ENCODE measurements around the gene RIN1. TPM values are rescaled to one million over a fixed set of nuclear protein-coding genes. Genes with fewer than 3 reads are reported as not detected.

Gene RIN1
- total and polyA plus RNA-seq, 2 donors (not counting 3 experiments of a cell fraction or from before 2014, with no cell fraction given): 4.4 to 10.2 TPM

GRCh38 chr11:66297610-66298009 is 38.6 kb downstream of the RIN1 start:
- no peaks in the 10 kb centered on the region for H4K20me1 ChIP-seq (replicated peaks; ENCODE audit: control insufficient read depth, extremely low read depth, insufficient read depth, low read length)
- POLR2A ChIA-PET: no interaction called here
- no peaks in the 10 kb centered on the region for H3K9me3 ChIP-seq (replicated peaks; ENCODE audit: control insufficient read depth, insufficient read depth, low read length)
- DNase-seq (ENCODE audit: low read depth, low spot score) (no peak), FAIRE-seq (no peak)
- CTCF ChIA-PET: interaction anchor here (0.5 to 2.2 kb wide), 4 partner anchors 12 to 88 kb away, joined by 3 to 13 read pairs (median 4); no protein-coding TSS in a partner anchor
- H3K4me1 ChIP-seq (ENCODE audit: control insufficient read depth, extremely low read depth, insufficient read depth, low read length): no peaks in the 10 kb centered on the region
- no peak overlapping the region for H3K4me2 ChIP-seq (ENCODE audit: insufficient read depth, low read length)
- H3K9me1 ChIP-seq (replicated peaks; ENCODE audit: control insufficient read depth, extremely low read depth, insufficient read depth, low read length): no peaks in the 10 kb centered on the region
- BruUV-seq (replicated peaks): no TSS peak
- H2AFZ ChIP-seq (ENCODE audit: low read depth, low read length): no peak overlapping the region
- no peak overlapping the region for H3K4me3 ChIP-seq (replicated peaks in 1 of 3; ENCODE audit: insufficient read depth in 1 of 3, low read depth in 1 of 3, low read length in 3 of 3)
- H3K27me3 ChIP-seq (ENCODE audit: control insufficient read depth in 2 of 2, insufficient read depth in 2 of 2, low read length in 2 of 2): peaks cover 5 to 11% of the 10 kb centered on the region in 2 experiments
- dilution Hi-C loops (cut with MboI; ENCODE audit: extremely low pct_ligation_motif_present, low sequenced_read_pairs) (no loop called here), intact Hi-C loops (cut with micrococcal nuclease) (no loop called here)
- no peak for TF ChIP-seq MAX (IDR thresholded peaks at IDR 0.05; ENCODE audit: insufficient read depth, insufficient read length)
- no peak for TF ChIP-seq CTCF (IDR thresholded peaks at IDR 0.05; ENCODE audit: extremely low read depth in 1 of 2, insufficient read depth in 1 of 2, low read depth in 1 of 2, low read length in 2 of 2)
- TF ChIP-seq EZH2 (IDR thresholded peaks at IDR 0.05; ENCODE audit: borderline replicate concordance, low read depth, low read length, severe bottlenecking): no peak
- no peak for TF ChIP-seq POLR2A (IDR thresholded peaks at IDR 0.05; ENCODE audit: low read depth, low read length)
- TF ChIP-seq JUN (IDR thresholded peaks at IDR 0.05; ENCODE audit: borderline replicate concordance, insufficient read depth, insufficient read length, low read depth): no peak
- no peak for TF ChIP-seq MYC (IDR thresholded peaks at IDR 0.05; ENCODE audit: low read depth, low read length)
- TF ChIP-seq POLR2AphosphoS5 (IDR thresholded peaks at IDR 0.05; ENCODE audit: insufficient read depth, low read depth, low read length): no peak
- TF ChIP-seq GATA2 (IDR thresholded peaks at IDR 0.05; ENCODE audit: insufficient read depth, insufficient read length, low read depth, low read length): no peak
- no peak for TF ChIP-seq FOS (IDR thresholded peaks at IDR 0.05; ENCODE audit: borderline replicate concordance, insufficient read depth, low read length)
- no peaks in the 10 kb centered on the region for H3K79me2 ChIP-seq (ENCODE audit: control insufficient read depth, insufficient read depth, low read length)
- no peaks in the 10 kb centered on the region for H3K36me3 ChIP-seq (ENCODE audit: control insufficient read depth in 2 of 2, extremely low read depth in 1 of 2, insufficient read depth in 2 of 2, low read length in 2 of 2)
- H3K27ac ChIP-seq (ENCODE audit: insufficient read depth, low read depth, low read length): no peak overlapping the region
- H3K9ac ChIP-seq (replicated peaks; ENCODE audit: extremely low read depth, insufficient read depth, low read length): no peak overlapping the region

Measured in endothelial cell of umbilical vein (primary cell).